ENCODE measurements around the gene PCDHGA6.
"Not testable (repeated sequence)": the region's sequence is repeated elsewhere in the genome, so short reads cannot be mapped to it uniquely, and the experiment has no call there.

The PCDHGA6 gene

GRCh38 chr5:141328231-141328630, 45.5 kb upstream of the PCDHGA6 start:
- Histone ChIP-seq H3K36me3 (ENCODE audit: control insufficient read depth in 2 of 2, insufficient read depth in 1 of 2, low read length in 2 of 2) (no peaks in the 10 kb centered on the region), H3K9me3 (ENCODE audit: control insufficient read depth, insufficient read depth, low read depth, low read length) (no peaks in the 10 kb centered on the region), H3K4me1 (ENCODE audit: control insufficient read depth, insufficient read depth, low read length) (no peaks in the 10 kb centered on the region), H3K4me3 (ENCODE audit: low read depth, low read length) (no peak overlapping the region), H3K27ac (ENCODE audit: extremely low read depth, low read depth, low read length) (no peak overlapping the region)
- ChIA-PET CTCF (interaction anchor here (0.6 to 5.3 kb wide), 6 partner anchors 8 to 587 kb away, joined by 3 to 41 read pairs (median 4); partner anchors contain the start of genes PCDHGA2, PCDHGB1 and TAF7), POLR2A (interaction anchor here (1.1 kb wide), 1 partner anchor 291 kb away, joined by 3 read pairs; the partner anchor contains the start of gene DIAPH1)
- TF ChIP-seq ZBTB44 (tag by site-specific recombination; IDR thresholded peaks at IDR 0.05) (no peak), ZNF214 (tag by site-specific recombination; IDR thresholded peaks at IDR 0.05; ENCODE audit: borderline replicate concordance) (no peak), ZNF132 (tag by site-specific recombination; IDR thresholded peaks at IDR 0.05; ENCODE audit: borderline replicate concordance) (no peak)

GRCh38 chr5:141330299-141331080, 43.2 kb upstream of the PCDHGA6 start, which contains the start of gene PCDHGA1:
Gene PCDHGA1, plus strand, starts transcription at chr5:141330514.
- Histone ChIP-seq H3K4me1 (ENCODE audit: control insufficient read depth, insufficient read depth, low read length) (no peaks in the 10 kb centered on the region), H3K9me3 (ENCODE audit: control insufficient read depth, insufficient read depth, low read depth, low read length) (no peaks in the 10 kb centered on the region), H3K27ac (ENCODE audit: extremely low read depth, low read depth, low read length) (no peak within 1 kb of the TSS), H3K4me3 (ENCODE audit: low read depth, low read length) (no peak within 1 kb of the TSS), H3K36me3 (ENCODE audit: control insufficient read depth in 2 of 2, insufficient read depth in 1 of 2, low read length in 2 of 2) (no peaks in the 10 kb centered on the region)
- CTCF ChIA-PET: interaction anchor here (0.6 to 5.3 kb wide), 23 partner anchors 9 to 1072 kb away, joined by 3 to 41 read pairs (median 4); partner anchors contain the start of genes PCDHB15, PCDHB8, PCDHGA11 and PCDHGA12
- peak; percentile 73 for TF ChIP-seq ZNF335 (tag by site-specific recombination; conservative IDR thresholded peaks at IDR 0.05)
- peak; percentile 60 for TF ChIP-seq ZNF654 (tag by site-specific recombination; IDR thresholded peaks at IDR 0.05; ENCODE audit: low read depth)
- TF ChIP-seq ZNF175 (tag by site-specific recombination; IDR thresholded peaks at IDR 0.05): no peak
- TF ChIP-seq ZNF362 (tag by site-specific recombination; IDR thresholded peaks at IDR 0.05): peak; percentile 41; the same call in 1 of the 2 replicates
- POLR2A ChIA-PET: interaction anchor here (2.1 kb wide), 1 partner anchor 10 kb away, joined by 10 read pairs; the partner anchor contains the start of gene TAF7

GRCh38 chr5:141332571-141332970, 41.1 kb upstream of the PCDHGA6 start:
- not testable (repeated sequence) for H3K27ac ChIP-seq (ENCODE audit: extremely low read depth, low read depth, low read length); H3K36me3 ChIP-seq (ENCODE audit: control insufficient read depth in 2 of 2, insufficient read depth in 1 of 2, low read length in 2 of 2); H3K4me3 ChIP-seq (ENCODE audit: low read depth, low read length); H3K4me1 ChIP-seq (ENCODE audit: control insufficient read depth, insufficient read depth, low read length); H3K9me3 ChIP-seq (ENCODE audit: control insufficient read depth, insufficient read depth, low read depth, low read length)
- CTCF ChIA-PET: interaction anchor here (0.6 to 3.5 kb wide), 4 partner anchors 11 to 225 kb away, joined by 3 to 21 read pairs (median 10); partner anchors contain the start of genes PCDHGA3 and PCDHGB1
- POLR2A ChIA-PET: interaction anchor here (2.7 kb wide), 1 partner anchor 12 kb away, joined by 19 read pairs; the partner anchor contains the start of gene TAF7

GRCh38 chr5:141338538-141339306, 35.0 kb upstream of the PCDHGA6 start, which contains the start of gene PCDHGA2:
Gene PCDHGA2, plus strand, starts transcription at chr5:141338760.
- TF ChIP-seq ZNF404 (tag by site-specific recombination; IDR thresholded peaks at IDR 0.05) (no peak), ZNF2 (tag by site-specific recombination; IDR thresholded peaks at IDR 0.05) (peak; percentile 57; the same call in 1 of the 2 replicates), ZNF654 (tag by site-specific recombination; IDR thresholded peaks at IDR 0.05; ENCODE audit: low read depth) (peak; percentile 23; the same call in 1 of the 2 replicates)
- Histone ChIP-seq H3K36me3 (ENCODE audit: control insufficient read depth in 2 of 2, insufficient read depth in 1 of 2, low read length in 2 of 2) (no peaks in the 10 kb centered on the region), H3K9me3 (ENCODE audit: control insufficient read depth, insufficient read depth, low read depth, low read length) (no peaks in the 10 kb centered on the region), H3K27ac (ENCODE audit: extremely low read depth, low read depth, low read length) (no peak within 1 kb of the TSS), H3K4me1 (ENCODE audit: control insufficient read depth, insufficient read depth, low read length) (no peaks in the 10 kb centered on the region), H3K4me3 (ENCODE audit: low read depth, low read length) (no peak within 1 kb of the TSS)
- ChIA-PET CTCF (interaction anchor here (0.6 to 3.0 kb wide), 31 partner anchors 10 to 1294 kb away, joined by 3 to 41 read pairs (median 4); partner anchors contain the start of genes PCDHB15, PCDHGA1, PCDHGA12 and PCDHGA4), POLR2A (interaction anchor here (1.0 to 1.2 kb wide), 2 partner anchors 18 to 19 kb away, joined by 3 to 5 read pairs; partner anchors contain the start of gene TAF7)

- POLR2A ChIA-PET; H3K4me1 ChIP-seq (ENCODE audit: control insufficient read depth, insufficient read depth, low read length): not testable (repeated sequence)
- CTCF ChIA-PET: interaction anchor here (1.0 to 1.8 kb wide), 3 partner anchors 9 to 223 kb away, joined by 3 to 11 read pairs (median 5); partner anchors contain the start of gene PCDHGB1
These were observed 32.8 kb upstream of the PCDHGA6 start for GRCh38 chr5:141340781-141341354.

More at GRCh38 chr5:141340781-141341354, 32.8 kb upstream of the PCDHGA6 start:
- not testable (repeated sequence) for H3K4me3 ChIP-seq (ENCODE audit: low read depth, low read length); H3K36me3 ChIP-seq (ENCODE audit: control insufficient read depth in 2 of 2, insufficient read depth in 1 of 2, low read length in 2 of 2); H3K27ac ChIP-seq (ENCODE audit: extremely low read depth, low read depth, low read length); H3K9me3 ChIP-seq (ENCODE audit: control insufficient read depth, insufficient read depth, low read depth, low read length)

Data from HEK293 (cell line).